Stomach (tissue), 4 donors: ENCODE measurements around the gene ZNF823.

ENCODE experiments used
- CTCF ChIP-seq, 7 experiments: fragments of 450-650 bp in 4 of 7; fragments of 200-600 bp in 3 of 7; sonication (generic) in 3 of 7; IDR thresholded peaks; one replicate each; pipeline ENCODE4 v1.5.1; 2016 to 2019; ENCODE audit warnings: antibody characterized with exemption in 7 of 7, control low read depth in 2 of 7, mild to moderate bottlenecking in 1 of 7
- POLR2A ChIP-seq, 4 donors: fragments of 450-650 bp; IDR thresholded peaks; one replicate each; pipeline ENCODE4 v1.6.1; 2016; ENCODE audit warnings: antibody characterized with exemption in 4 of 4, control low read depth in 2 of 4, mild to moderate bottlenecking in 1 of 4, moderate library complexity in 1 of 4
- POLR2AphosphoS5 ChIP-seq, 3 donors: sonication (generic); formaldehyde crosslinking; IDR thresholded peaks; one replicate each; pipeline ENCODE4 v1.6.1; 2016; ENCODE audit warnings: antibody characterized with exemption in 3 of 3

- TF ChIP-seq CTCF (IDR thresholded peaks at IDR 0.05) = no peak
- peak in 2 of 3 donors; percentile 35 to 63 for TF ChIP-seq POLR2AphosphoS5 (IDR thresholded peaks at IDR 0.05)
- peak in 1 of 4 donors; percentile 27 for TF ChIP-seq POLR2A (IDR thresholded peaks at IDR 0.05)
These were observed 591 bp downstream of the ZNF823 start for GRCh38 chr19:11737964-11738745.
